Measurements from ENCODE around the gene SULT1C3.

Gene SULT1C3

GRCh38 chr2:108219688-108220087 lies 20.1 kb upstream of the SULT1C3 start:
- H3K4me3 ChIP-seq, result no peak overlapping the region
- no peak overlapping the region for H3K9ac ChIP-seq (ENCODE audit: insufficient read length)
- H3K27ac ChIP-seq, result no peak overlapping the region
- no peak for DNase-seq (ENCODE audit: low read depth, low spot score)
- H3K36me3 ChIP-seq (ENCODE audit: insufficient read depth, low read length), result no peaks in the 10 kb centered on the region
- no peak for TF ChIP-seq EZH2 (IDR thresholded peaks at IDR 0.05)
- no peak for TF ChIP-seq POLR2AphosphoS5 (IDR thresholded peaks at IDR 0.05; ENCODE audit: borderline replicate concordance, low read depth, low read length)
- no peaks in the 10 kb centered on the region for H3K9me3 ChIP-seq (ENCODE audit: low read depth, low read length)

- no peak for TF ChIP-seq FOXP2 (optimal IDR thresholded peaks at IDR 0.05; ENCODE audit: control extremely low read depth, extremely low read length, insufficient read depth)
- TF ChIP-seq EZH2 (IDR thresholded peaks at IDR 0.05), result no peak
- no peak for TF ChIP-seq POLR2AphosphoS5 (IDR thresholded peaks at IDR 0.05; ENCODE audit: borderline replicate concordance, low read depth, low read length)
- Histone ChIP-seq H3K36me3 (ENCODE audit: insufficient read depth, low read length) (no peaks in the 10 kb centered on the region), H3K4me3 (no peak overlapping the region), H3K9me3 (ENCODE audit: low read depth, low read length) (no peaks in the 10 kb centered on the region), H3K9ac (ENCODE audit: insufficient read length) (no peak overlapping the region), H3K27ac (no peak overlapping the region)
- DNase-seq (ENCODE audit: low read depth, low spot score), result no peak
Measured at GRCh38 chr2:108220191-108220590, 19.6 kb upstream of the SULT1C3 start.

- DNase-seq (ENCODE audit: low read depth, low spot score), result no peak
- Histone ChIP-seq H3K4me3 (no peak overlapping the region), H3K9me3 (ENCODE audit: low read depth, low read length) (no peaks in the 10 kb centered on the region), H3K27ac (no peak overlapping the region), H3K36me3 (ENCODE audit: insufficient read depth, low read length) (no peaks in the 10 kb centered on the region), H3K9ac (ENCODE audit: insufficient read length) (no peak overlapping the region)
- TF ChIP-seq POLR2AphosphoS5 (IDR thresholded peaks at IDR 0.05; ENCODE audit: borderline replicate concordance, low read depth, low read length), result no peak
- TF ChIP-seq FOXP2 (optimal IDR thresholded peaks at IDR 0.05; ENCODE audit: control extremely low read depth, extremely low read length, insufficient read depth), result no peak
- TF ChIP-seq EZH2 (IDR thresholded peaks at IDR 0.05), result no peak
Measured at GRCh38 chr2:108220942-108221541, 18.7 kb upstream of the SULT1C3 start.

GRCh38 chr2:108222261-108222660 lies 17.5 kb upstream of the SULT1C3 start:
- H3K9me3 ChIP-seq (ENCODE audit: low read depth, low read length), result no peaks in the 10 kb centered on the region
- H3K27ac ChIP-seq, result no peak overlapping the region
- TF ChIP-seq POLR2AphosphoS5 (IDR thresholded peaks at IDR 0.05; ENCODE audit: borderline replicate concordance, low read depth, low read length) (no peak), FOXP2 (optimal IDR thresholded peaks at IDR 0.05; ENCODE audit: control extremely low read depth, extremely low read length, insufficient read depth) (no peak), EZH2 (IDR thresholded peaks at IDR 0.05) (no peak)
- no peak overlapping the region for H3K4me3 ChIP-seq
- H3K9ac ChIP-seq (ENCODE audit: insufficient read length), result no peak overlapping the region
- H3K36me3 ChIP-seq (ENCODE audit: insufficient read depth, low read length), result no peaks in the 10 kb centered on the region
- DNase-seq (ENCODE audit: low read depth, low spot score), result no peak

- H3K36me3 ChIP-seq (ENCODE audit: insufficient read depth, low read length), result no peaks in the 10 kb centered on the region
- no peak overlapping the region for H3K9ac ChIP-seq (ENCODE audit: insufficient read length)
- H3K9me3 ChIP-seq (ENCODE audit: low read depth, low read length), result no peaks in the 10 kb centered on the region
- no peak overlapping the region for H3K4me3 ChIP-seq
- no peak for TF ChIP-seq POLR2AphosphoS5 (IDR thresholded peaks at IDR 0.05; ENCODE audit: borderline replicate concordance, low read depth, low read length)
- TF ChIP-seq EZH2 (IDR thresholded peaks at IDR 0.05), result no peak
- no peak for TF ChIP-seq FOXP2 (optimal IDR thresholded peaks at IDR 0.05; ENCODE audit: control extremely low read depth, extremely low read length, insufficient read depth)
- DNase-seq (ENCODE audit: low read depth, low spot score), result no peak
- H3K27ac ChIP-seq, result no peak overlapping the region
Measured at GRCh38 chr2:108223573-108223972, 16.2 kb upstream of the SULT1C3 start.

GRCh38 chr2:108224022-108224421 lies 15.7 kb upstream of the SULT1C3 start:
- no peak for DNase-seq (ENCODE audit: low read depth, low spot score)
- no peak for TF ChIP-seq POLR2AphosphoS5 (IDR thresholded peaks at IDR 0.05; ENCODE audit: borderline replicate concordance, low read depth, low read length)
- TF ChIP-seq FOXP2 (optimal IDR thresholded peaks at IDR 0.05; ENCODE audit: control extremely low read depth, extremely low read length, insufficient read depth), result no peak
- no peak for TF ChIP-seq EZH2 (IDR thresholded peaks at IDR 0.05)
- no peak overlapping the region for H3K27ac ChIP-seq

GRCh38 chr2:108226564-108226963 lies 13.2 kb upstream of the SULT1C3 start:
- no peak for TF ChIP-seq EZH2 (IDR thresholded peaks at IDR 0.05)
- no peak for TF ChIP-seq POLR2AphosphoS5 (IDR thresholded peaks at IDR 0.05; ENCODE audit: borderline replicate concordance, low read depth, low read length)
- TF ChIP-seq FOXP2 (optimal IDR thresholded peaks at IDR 0.05; ENCODE audit: control extremely low read depth, extremely low read length, insufficient read depth), result no peak
- Histone ChIP-seq H3K36me3 (ENCODE audit: insufficient read depth, low read length) (no peaks in the 10 kb centered on the region), H3K9ac (ENCODE audit: insufficient read length) (no peak overlapping the region), H3K27ac (no peak overlapping the region), H3K4me3 (no peak overlapping the region), H3K9me3 (ENCODE audit: low read depth, low read length) (no peaks in the 10 kb centered on the region)
- DNase-seq (ENCODE audit: low read depth, low spot score), result no peak

More at GRCh38 chr2:108224022-108224421, 15.7 kb upstream of the SULT1C3 start:
- Histone ChIP-seq H3K9ac (ENCODE audit: insufficient read length) (no peak overlapping the region), H3K36me3 (ENCODE audit: insufficient read depth, low read length) (no peaks in the 10 kb centered on the region), H3K4me3 (no peak overlapping the region), H3K9me3 (ENCODE audit: low read depth, low read length) (no peaks in the 10 kb centered on the region)

- no peak for DNase-seq (ENCODE audit: low read depth, low spot score)
- Histone ChIP-seq H3K36me3 (ENCODE audit: insufficient read depth, low read length) (no peaks in the 10 kb centered on the region), H3K4me3 (no peak overlapping the region), H3K9ac (ENCODE audit: insufficient read length) (no peak overlapping the region), H3K9me3 (ENCODE audit: low read depth, low read length) (no peaks in the 10 kb centered on the region), H3K27ac (no peak overlapping the region)
- TF ChIP-seq EZH2 (IDR thresholded peaks at IDR 0.05), result no peak
- TF ChIP-seq POLR2AphosphoS5 (IDR thresholded peaks at IDR 0.05; ENCODE audit: borderline replicate concordance, low read depth, low read length), result no peak
- no peak for TF ChIP-seq FOXP2 (optimal IDR thresholded peaks at IDR 0.05; ENCODE audit: control extremely low read depth, extremely low read length, insufficient read depth)
Measured at GRCh38 chr2:108228006-108228405, 11.8 kb upstream of the SULT1C3 start.

- no peak overlapping the region for H3K4me3 ChIP-seq
- H3K9me3 ChIP-seq (ENCODE audit: low read depth, low read length), result no peaks in the 10 kb centered on the region
- H3K9ac ChIP-seq (ENCODE audit: insufficient read length), result no peak overlapping the region
- DNase-seq (ENCODE audit: low read depth, low spot score), result no peak
- TF ChIP-seq EZH2 (IDR thresholded peaks at IDR 0.05), result no peak
- TF ChIP-seq FOXP2 (optimal IDR thresholded peaks at IDR 0.05; ENCODE audit: control extremely low read depth, extremely low read length, insufficient read depth), result no peak
- no peak for TF ChIP-seq POLR2AphosphoS5 (IDR thresholded peaks at IDR 0.05; ENCODE audit: borderline replicate concordance, low read depth, low read length)
- no peaks in the 10 kb centered on the region for H3K36me3 ChIP-seq (ENCODE audit: insufficient read depth, low read length)
- no peak overlapping the region for H3K27ac ChIP-seq
Measured at GRCh38 chr2:108228537-108228936, 11.2 kb upstream of the SULT1C3 start.
